ENCODE measurements around the gene CACHD1.

DNA sequence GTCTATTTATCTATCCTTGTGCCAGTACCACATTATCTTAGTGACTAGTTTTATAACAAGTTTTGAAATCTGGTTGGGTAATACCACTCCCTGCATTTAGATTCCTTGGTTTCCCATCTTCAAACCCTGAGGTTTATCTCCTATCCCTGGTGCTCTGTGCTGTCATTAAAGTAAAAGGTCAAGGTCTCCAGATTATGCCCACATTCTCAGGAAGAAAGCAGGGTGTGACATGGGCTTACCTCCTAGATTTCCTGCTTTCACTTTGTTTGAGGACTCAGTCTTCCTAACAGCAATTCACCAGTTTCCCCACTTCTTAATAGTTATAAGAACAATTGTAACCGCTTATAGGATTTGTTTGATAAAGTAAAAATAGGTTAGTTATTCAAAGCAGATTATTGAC, 86.0 kb downstream of the CACHD1 start:
- TF ChIP-seq, protein P1, sequence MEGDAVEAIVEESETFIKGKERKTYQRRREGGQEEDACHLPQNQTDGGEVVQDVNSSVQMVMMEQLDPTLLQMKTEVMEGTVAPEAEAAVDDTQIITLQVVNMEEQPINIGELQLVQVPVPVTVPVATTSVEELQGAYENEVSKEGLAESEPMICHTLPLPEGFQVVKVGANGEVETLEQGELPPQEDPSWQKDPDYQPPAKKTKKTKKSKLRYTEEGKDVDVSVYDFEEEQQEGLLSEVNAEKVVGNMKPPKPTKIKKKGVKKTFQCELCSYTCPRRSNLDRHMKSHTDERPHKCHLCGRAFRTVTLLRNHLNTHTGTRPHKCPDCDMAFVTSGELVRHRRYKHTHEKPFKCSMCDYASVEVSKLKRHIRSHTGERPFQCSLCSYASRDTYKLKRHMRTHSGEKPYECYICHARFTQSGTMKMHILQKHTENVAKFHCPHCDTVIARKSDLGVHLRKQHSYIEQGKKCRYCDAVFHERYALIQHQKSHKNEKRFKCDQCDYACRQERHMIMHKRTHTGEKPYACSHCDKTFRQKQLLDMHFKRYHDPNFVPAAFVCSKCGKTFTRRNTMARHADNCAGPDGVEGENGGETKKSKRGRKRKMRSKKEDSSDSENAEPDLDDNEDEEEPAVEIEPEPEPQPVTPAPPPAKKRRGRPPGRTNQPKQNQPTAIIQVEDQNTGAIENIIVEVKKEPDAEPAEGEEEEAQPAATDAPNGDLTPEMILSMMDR (IDR thresholded peaks at IDR 0.05) = no peak
- TF ChIP-seq POLR2A (IDR thresholded peaks at IDR 0.05) = no peak
